ENCODE measurements around the gene ANKRD2.
A peak's percentile ranks its signal among the peaks of the same experiment; 100 is the strongest.
"Not testable (repeated sequence)": the region's sequence is repeated elsewhere in the genome, so short reads cannot be mapped to it uniquely, and the experiment has no call there.

ANKRD2 gene, protein sequence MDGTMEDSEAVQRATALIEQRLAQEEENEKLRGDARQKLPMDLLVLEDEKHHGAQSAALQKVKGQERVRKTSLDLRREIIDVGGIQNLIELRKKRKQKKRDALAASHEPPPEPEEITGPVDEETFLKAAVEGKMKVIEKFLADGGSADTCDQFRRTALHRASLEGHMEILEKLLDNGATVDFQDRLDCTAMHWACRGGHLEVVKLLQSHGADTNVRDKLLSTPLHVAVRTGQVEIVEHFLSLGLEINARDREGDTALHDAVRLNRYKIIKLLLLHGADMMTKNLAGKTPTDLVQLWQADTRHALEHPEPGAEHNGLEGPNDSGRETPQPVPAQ

DNA sequence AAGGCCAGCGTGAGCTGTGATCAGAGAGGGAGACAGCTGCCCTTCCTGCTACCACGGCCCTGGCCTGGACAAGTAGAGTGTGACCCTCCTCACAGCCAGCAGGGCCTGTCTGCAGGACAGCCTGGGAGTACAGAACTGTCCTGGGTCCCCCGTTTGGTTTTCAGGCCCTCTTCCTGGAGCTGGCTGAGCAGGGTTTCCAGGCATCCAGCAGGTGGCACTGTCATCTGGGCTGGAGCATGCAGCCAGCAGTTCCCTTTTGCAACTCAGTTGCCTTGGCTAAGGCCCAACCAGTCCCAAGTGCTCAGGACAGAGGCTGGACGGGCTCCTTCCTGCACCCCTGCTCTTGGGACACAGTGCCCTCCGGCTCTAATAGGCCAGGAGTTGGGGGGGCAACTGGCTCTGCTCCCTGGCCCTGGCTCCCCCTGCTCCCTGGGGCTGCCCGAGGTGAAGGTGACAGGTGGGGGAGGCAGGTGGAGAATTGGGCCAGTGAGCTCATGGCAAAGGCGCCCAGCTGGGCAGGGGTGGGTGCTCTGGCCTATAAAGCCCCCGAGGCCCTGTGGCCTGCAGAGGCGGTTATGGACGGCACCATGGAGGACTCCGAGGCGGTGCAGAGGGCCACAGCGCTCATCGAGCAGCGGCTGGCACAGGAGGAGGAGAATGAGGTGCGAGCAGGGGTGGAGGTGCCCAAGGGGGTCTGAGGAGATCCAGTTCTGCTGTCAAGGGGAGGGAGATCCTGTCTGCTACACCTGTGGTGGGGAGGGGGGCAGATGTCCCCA lies at the start of gene ANKRD2:
Gene ANKRD2, plus strand, starts transcription at position 566 of the 776 bp plus-strand sequence. Its CDS starts 10 bp downstream, at position 576.
- peak; percentile 41 to 59 for DNase-seq

DNA sequence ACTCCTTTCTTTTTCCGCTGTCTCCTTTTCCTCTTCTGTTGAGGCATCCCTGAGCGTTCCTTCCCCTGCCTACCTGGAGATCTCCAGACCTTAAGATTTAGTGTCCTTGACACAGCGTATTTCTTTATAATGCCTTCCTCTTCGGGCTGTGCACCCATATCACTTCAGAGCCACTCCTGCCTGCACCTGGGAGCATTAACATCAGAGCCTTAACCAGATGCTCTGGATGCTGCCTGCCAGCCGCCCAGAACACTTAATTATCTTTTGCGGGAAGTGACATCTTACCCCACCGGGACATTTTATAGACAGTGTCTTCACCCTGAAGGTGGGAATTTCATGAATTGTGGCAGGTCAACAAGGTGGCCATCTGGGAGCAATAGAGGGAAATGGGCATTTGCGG lies 49.6 kb upstream of the ANKRD2 start:
- no peak for DNase-seq

DNA sequence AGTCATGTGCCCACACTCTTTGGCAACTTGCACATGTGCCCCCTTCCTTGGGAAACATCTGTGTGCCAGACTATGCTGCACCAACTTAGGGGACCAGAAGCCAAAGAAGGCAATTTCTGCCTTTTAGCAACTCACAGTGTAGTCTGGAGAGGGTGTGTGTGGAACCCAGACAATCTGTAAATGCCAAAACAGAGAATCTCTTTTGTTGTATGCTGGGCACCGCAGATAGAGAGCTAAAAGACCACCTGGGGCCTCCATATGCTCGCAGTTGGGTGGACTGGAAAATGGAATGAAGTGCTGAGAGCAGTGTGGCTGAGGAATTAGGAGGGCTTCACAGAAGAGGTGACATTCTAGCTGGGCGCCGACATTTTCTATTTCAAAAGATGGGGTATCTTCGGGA lies 47.5 kb upstream of the ANKRD2 start:
- DNase-seq: no peak

DNA sequence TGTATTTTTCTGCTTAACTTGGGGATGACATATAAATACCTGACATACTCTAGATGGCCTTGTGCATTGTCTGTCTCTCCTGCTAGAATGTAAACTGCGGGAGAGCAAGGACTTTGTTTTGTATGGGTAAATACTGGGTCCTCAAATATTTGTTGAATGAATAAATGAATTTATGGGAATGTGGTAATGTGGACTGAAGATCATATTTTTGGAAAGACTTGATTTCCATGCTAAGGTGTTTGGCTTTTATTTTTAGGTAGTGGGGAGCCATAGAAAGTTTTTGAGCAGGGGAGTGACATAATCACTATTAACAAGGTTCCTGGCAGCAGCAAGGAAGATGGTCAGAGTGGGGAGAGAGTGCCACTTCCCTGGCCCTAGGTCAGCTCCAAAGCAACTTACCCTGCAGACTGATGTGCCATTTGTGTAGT lies 46.9 kb upstream of the ANKRD2 start:
- DNase-seq: no peak

DNA sequence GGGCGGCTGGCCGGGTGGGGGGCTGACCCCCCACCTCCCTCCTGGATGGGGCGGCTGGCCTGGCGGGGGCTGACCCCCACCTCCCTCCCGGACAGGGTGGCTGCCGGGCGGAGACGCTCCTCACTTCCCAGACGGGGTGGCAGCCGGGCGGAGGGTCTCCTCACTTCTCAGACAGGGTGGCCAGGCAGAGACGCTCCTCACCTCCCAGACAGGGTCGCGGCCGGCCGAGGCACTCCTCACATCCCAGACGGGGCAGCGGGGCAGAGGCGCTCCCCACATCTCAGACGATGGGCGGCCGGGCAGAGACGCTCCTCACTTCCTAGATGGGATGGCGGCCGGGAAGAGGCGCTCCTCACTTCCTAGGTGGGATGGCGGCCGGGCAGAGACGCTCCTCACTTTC lies 43.7 kb upstream of the ANKRD2 start:
- not testable (repeated sequence) for DNase-seq

DNA sequence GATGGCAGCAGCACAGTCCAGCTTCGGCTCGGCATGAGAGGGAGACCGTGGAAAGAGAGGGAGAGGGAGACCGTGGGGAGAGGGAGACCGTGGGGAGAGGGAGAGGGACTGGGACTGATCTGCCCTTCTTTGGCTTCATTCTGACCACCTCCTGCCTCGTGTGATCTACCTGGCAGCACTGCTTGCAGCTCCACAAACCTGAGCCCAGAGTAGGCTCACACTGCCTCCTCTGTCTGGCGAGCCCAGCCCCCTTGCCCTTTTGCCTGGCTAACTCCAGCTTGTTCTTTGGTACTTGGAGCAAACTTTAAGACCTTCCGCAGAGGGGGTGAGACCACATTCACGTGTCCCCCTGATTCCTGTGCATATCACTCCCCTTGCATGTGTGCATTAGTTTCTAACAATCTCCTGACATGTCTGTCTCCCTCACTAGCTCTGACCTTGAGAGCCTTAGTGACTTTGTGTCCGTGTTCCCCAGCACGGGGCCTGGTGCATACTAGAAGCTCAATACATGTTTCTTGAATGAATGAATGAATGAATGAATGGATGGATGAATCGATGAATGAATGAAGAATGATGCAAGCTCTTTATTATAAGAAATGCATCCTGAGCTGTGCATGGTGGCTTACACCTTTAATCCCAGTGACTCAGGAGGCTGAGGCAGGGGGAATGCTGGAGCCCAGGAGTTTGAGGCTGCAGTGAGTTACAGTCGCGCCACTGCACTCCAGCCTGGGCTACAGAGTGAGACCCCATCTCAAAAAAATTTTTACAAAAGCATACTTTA lies 42.7 kb upstream of the ANKRD2 start:
- no peak for DNase-seq

DNA sequence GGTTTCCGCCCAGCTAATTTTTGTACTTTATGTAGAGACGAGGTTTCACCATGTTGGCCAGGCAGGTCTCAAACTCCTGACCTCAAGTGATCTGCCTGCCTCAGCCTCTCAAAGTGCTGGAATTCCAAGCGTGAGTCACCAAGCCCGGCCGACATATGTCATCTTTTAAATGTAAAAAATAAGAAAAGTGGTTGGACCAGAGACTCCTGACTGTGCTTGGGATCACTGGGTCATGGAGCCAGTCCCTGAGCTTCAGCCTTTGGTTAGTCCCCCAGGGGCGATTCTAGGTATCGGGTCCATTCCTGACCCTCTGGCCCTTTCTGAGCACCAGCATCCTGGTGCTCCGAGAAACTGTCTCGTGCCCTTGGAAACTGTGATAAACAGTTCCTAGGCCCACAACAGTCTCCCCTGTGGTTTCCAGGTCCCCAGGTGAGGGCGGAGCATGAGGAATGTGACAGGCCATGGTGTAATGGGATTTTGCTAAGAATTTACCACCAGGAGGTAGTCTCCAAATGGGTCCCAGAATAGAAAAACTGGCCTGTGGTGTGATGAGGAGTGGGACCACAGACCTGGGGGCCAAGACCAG lies 41.1 kb upstream of the ANKRD2 start:
- DNase-seq: no peak

DNA sequence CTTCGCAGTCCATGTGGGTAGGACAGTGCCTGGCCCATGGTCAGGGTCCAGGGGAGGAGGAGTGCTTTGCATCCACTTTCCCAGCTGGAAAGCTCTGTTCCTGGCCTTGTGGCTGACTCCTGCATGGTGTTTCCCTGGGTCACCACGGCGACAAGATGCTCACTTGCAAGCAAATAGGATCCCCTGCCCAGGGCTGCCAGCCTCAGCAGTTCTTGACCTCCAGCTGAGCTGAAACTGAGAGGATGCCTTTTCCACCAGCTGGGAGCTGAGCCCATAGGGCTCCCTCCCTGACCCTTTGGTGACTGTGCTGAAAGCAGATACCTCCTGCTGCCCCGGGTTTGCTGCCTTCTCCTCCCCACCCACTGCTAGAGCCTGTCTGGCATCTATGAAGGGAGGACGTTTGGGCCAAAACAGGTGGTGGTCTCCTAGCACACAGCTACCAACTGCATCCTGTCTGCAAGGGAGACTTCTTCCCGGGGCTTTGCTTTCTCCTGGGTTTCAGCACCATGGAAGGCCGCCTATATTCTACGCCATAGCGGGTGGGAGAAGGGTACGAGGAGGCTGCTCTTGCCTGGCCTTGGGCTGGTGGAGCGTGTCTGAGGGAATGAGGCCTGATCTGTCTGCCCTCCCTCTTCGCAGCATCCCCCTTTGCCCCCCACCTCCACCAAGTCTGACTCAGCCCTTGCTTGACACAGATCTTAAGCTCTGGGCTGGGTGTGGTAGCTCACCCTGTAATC lies 39.5 kb upstream of the ANKRD2 start:
- DNase-seq: no peak

DNA sequence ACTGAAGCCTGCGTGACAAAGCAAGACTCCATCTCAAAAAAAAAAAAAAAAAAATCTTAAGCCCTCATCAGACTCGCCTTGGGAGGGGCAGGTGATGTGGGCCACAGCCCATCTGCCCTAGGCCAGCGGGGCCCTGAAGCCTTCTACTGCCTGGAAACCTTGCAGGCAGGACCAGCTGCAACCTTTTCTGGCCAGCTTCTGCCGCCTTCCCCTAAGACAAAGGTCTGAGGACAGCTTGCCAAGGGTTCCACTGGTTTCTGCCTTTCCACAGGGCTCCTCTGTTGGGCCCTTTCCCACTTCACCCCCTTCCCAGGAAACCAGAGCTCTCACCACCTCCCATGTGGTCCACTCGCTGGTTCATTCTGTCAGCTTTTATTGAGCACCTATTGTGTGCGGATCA lies 38.7 kb upstream of the ANKRD2 start:
- no peak for DNase-seq

DNA sequence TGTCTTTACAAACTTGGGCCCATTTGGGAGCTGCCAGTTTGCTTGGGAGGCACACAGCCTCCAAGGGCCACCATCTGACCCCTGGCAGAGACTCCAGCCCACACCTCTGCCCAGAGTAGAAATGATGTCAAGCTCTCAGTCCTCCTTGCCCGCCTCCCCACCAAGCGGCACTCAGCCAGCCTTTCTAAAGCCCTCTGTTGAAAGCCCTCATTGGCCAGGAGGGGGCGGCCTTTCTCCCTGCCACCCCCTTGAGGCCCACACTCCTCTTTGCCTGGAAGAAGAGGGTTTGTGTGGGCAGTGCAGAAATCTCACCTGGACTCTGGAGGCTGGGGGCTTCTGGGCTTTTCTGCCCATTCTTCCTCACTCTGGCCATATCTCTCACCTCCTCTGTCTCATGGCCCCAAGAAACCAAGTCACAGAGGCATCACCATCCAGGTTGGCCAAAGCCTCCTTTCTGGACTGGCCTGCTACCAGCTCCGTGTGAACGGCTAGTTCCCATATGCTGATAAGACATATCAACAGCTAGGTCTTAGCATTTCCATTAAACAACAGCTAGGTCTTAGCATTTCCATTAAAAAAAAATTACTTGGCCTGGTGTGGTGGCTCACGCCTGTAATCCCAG lies 37.7 kb upstream of the ANKRD2 start:
- DNase-seq: peak in 1 of 2 donors; percentile 22

DNA sequence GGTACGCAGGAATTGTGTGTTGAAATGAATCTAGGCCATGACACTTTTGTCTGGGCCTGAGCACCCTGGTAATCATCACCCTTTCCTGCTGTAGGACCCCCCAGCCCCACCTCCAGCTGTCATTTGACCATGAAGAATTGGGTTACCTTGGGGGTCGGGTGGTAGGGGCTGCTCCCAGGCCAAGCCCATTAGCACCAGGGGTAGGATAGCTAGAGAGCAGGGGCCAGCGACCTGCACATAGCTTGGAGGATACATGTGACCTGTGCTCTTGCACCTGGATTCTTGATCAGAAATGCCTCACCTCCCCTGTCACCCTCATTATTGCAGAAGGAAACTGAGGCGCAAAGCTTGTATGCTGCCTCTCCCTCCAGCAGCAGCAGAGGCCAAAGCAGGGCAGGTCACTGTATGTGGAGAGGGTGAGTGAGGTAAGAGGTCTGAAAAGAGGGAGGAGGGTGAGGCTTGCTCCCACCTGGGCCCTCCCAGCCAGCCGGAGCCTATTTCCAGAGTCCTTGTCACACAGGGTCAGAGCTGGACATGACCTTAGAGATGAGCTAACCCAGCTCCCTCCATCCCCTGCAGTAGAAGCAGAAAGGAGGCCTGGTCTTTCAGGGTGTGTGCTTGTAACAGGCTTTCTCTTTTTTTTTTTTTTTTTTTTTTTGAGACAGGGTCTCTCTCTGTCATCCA lies 35.3 kb upstream of the ANKRD2 start:
- no peak for DNase-seq

DNA sequence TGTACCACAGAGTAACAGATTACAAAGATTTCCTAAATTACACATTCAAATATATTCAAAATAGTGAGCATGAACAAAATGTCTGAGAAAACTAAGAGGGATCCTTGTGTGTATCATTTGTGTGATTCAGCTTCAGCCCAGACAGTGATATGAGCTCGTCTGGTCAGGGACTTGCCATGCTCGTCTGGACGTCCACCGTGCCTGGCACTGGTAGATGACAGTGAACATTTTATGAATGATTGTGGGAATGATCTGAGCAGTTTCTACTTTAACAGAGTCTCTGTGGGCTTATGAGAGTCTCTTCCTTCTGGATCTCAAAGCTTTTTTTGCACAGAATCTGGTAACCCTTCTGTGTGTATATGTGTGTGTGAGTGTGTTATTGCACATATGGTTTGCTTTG lies 34.2 kb upstream of the ANKRD2 start:
- DNase-seq: no peak

DNA sequence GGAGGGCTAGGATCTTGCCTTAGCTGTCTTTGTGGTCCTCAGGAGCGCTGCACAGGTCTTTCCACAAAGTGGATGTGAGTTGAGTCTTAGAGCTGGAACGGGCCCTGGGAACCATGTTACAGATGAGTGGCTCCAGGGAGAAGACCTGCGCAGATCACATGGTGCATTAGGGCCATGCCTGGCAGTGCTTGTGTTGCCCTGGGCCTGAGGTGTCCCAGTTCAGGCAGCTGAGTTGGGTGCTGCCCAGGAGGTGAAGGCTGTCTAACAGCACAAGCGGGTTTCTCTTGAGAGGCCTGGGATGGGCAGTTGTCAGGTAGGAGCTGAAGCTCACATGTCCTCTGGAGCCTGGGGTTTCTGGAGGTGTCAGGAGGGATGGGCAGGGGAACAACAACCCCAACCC lies 33.7 kb upstream of the ANKRD2 start:
- DNase-seq: no peak

DNA sequence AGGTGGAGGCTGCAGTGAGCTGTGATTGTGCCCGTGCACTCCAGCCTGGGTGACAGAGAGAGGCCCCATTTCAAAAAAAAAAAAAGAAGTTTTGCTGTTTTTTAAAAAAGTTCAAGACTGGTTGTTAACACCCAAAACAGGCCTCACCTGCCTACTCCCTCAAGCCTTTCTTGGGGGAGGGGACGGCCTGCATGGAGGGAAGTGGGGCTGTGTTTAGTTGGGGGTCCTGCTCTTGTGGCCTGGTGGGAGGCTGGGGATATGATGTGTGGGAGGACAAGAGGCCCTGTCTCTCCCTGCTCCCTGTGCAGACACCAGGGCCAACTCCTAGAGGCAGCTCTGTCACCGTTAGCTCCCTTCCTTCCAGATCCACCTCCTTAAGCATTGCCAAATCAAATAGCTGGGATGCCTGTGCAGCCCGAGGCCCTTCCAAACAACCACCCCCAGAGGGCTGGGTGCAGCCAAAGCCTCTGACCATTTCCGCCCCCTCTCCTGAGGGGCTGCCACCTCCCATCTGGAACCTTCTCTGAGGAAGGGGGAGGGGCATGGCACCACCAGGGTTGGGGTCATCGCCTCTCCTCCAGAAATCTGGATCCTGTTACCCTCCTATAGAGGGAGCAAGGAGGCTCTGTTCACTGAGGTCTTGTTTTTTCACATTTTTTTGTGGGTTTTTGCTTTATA lies 32.9 kb upstream of the ANKRD2 start:
- no peak for DNase-seq

DNA sequence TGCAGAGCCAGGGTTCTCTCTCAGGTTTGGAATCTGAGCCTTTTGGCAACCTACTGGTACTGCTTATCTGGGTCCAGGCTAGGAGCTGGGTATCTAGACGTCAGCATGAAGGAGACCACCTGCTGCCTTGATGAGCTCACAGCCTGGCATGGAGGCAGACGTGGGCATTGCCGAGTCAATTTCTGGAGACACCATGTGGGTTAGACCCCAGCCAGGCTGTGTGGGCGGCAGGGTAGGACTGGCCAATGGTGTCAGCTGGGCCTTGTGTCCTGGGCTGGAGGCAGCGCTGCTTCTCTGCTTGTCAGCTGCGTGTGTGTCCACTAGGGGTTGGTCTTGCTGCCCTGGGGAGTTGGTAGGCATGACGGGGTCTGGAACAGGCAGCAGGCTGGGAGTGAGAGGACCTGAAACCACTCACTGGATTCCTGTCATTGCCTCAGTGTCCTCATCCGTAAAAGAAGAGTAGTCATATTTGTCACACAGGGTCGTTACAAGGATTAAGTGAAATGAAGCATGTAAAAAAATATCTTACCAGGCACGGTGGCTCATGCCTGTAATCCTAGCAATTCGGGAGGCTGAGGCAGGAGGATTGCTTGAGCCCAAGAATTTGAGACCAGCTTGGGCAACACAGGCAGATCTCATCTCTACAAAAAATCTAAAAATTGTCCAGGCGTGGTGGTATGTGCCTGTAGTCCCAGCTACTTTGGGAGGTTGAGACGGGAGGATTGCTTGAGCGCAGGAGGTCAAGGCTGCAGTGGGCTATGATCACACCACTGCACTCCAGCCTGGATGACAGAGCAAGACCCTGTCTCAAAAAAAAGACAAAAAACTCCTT lies 31.7 kb upstream of the ANKRD2 start:
- DNase-seq: no peak

DNA sequence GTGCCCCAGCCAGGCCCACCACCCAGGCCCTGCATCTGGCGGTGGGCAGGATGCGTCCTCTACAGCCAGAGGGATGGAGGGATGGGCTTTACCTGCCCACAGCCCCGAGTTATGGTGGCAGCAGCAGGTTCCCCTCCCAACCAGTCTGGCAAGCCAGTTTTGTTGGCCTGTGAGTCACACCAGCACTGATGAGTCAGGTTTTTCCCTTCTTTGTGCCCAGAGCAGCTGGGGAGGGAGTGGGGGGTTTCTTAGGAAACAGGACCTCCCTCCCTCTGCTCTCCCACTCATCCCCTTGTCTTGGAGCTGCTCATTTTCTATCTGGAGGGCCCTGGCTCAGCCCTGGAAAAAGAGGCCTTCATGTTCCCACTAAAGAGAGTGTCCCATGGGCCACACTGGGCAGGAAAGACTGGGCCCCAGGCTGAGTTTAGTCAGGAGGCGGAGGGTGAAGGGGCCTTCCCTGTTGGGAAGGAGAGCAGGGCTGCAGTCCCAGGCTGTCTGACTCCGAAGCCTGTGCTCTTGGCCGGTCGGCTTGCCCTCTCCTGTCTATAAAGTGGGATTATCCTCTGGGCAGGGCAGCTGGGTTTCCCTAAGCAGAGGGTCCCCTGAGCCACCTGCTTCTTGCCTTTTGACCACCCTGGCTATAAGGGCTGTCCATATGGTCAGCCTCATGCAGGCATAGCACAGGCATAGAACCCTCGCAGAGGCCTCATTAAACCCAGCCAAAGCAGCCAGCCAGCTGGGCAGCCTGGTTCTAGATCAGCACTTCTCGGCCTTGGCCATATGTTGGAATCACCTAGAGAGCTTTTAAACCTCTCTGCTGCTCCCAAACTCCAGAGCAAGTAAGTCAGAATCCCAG lies 30.2 kb upstream of the ANKRD2 start:
- DNase-seq: peak in 1 of 2 donors; percentile 47

DNA sequence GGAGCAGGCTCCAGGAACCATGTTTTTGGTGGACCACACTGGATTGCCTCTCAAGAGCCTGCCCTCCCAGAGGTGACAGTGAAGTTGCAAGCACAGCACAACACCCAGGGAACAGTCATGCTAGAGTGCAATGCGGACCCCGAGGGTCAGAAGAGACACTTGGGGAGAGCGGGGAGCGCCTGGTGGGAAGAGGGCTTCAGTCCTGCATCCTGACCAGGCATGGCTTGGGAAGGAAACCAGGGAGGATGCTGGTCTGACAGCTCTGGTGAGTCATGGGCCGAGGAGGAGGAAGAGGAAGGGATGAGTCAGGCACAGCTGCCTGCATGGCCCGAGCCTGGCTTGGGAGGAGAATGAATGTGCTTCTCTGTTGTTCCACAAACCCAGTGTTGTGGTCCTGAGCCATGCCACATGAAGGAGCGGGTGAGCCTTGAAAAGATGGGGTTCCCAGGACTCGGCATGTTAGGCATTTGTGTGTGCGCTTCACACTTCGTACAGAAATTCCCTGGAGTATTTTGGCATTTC lies 29.5 kb upstream of the ANKRD2 start:
- peak in 1 of 2 donors; percentile 73 for DNase-seq

Measured in CD4-positive, alpha-beta T cell treated with Interleukin-4 for 1 hour (primary cell).